ENCODE data around the gene GABARAP. TPM values are rescaled to one million over a fixed set of nuclear protein-coding genes. Genes with fewer than 3 reads are reported as not detected.

Gene GABARAP
- total and polyA plus RNA-seq, 2 of the 13 experiments (the other 11 are each of a cell fraction or from before 2014, with no cell fraction given): 161 to 310 TPM

- no peak for TF ChIP-seq LRRFIP1 (CRISPR knock-in tag; conservative IDR thresholded peaks at IDR 0.05)
- no peak for TF ChIP-seq GABPB1 (CRISPR knock-in tag; IDR thresholded peaks at IDR 0.05)
- TF ChIP-seq NAIF1 (CRISPR knock-in tag; IDR thresholded peaks at IDR 0.05; ENCODE audit: borderline replicate concordance): 0 out of 2 replicates have a peak, but pooled peaks have one; percentile 11
- TF ChIP-seq ZNF639 (CRISPR knock-in tag; conservative IDR thresholded peaks at IDR 0.05): no peak
- no peak for TF ChIP-seq ZBTB3 (CRISPR knock-in tag; IDR thresholded peaks at IDR 0.05; ENCODE audit: borderline replicate concordance, low read depth)
- TF ChIP-seq SCMH1 (CRISPR knock-in tag; IDR thresholded peaks at IDR 0.05; ENCODE audit: borderline replicate concordance): no peak
- no peak for TF ChIP-seq BRF2 (CRISPR knock-in tag; IDR thresholded peaks at IDR 0.05)
- TF ChIP-seq LCORL (IDR thresholded peaks at IDR 0.05): no peak
- TF ChIP-seq LCORL (CRISPR knock-in tag; IDR thresholded peaks at IDR 0.05): peak; percentile 25; the same call in 1 of the 2 replicates
- TF ChIP-seq NFE2 (CRISPR knock-in tag; IDR thresholded peaks at IDR 0.05): no peak
- no peak for TF ChIP-seq MLXIP (CRISPR knock-in tag; IDR thresholded peaks at IDR 0.05; ENCODE audit: borderline replicate concordance)
- no peak for TF ChIP-seq ZNF773 (CRISPR knock-in tag; IDR thresholded peaks at IDR 0.05; ENCODE audit: borderline replicate concordance)
- TF ChIP-seq ZEB1 (IDR thresholded peaks at IDR 0.05; ENCODE audit: insufficient replicate concordance, low read depth): peak; percentile 26
- no peak for TF ChIP-seq MTA3 (CRISPR knock-in tag; IDR thresholded peaks at IDR 0.05)
- 0 out of 2 replicates have a peak, but pooled peaks have one; percentile 11 for TF ChIP-seq MXD3 (CRISPR knock-in tag; IDR thresholded peaks at IDR 0.05)
- TF ChIP-seq ZNF335 (CRISPR knock-in tag; IDR thresholded peaks at IDR 0.05): no peak
- 0 out of 2 replicates have a peak, but pooled peaks have one; percentile 29 for TF ChIP-seq ZNF280D (CRISPR knock-in tag; IDR thresholded peaks at IDR 0.05)
- TF ChIP-seq RELA (CRISPR knock-in tag; IDR thresholded peaks at IDR 0.05): no peak
- no peak for TF ChIP-seq ZBTB1 (CRISPR knock-in tag; IDR thresholded peaks at IDR 0.05; ENCODE audit: borderline replicate concordance)
Observed at GRCh38 chr17:7213895-7214299, 28.4 kb downstream of the GABARAP start (continued).
